ENCODE data around the gene STK33. TPM values are rescaled to one million over a fixed set of nuclear protein-coding genes. Genes with fewer than 3 reads are reported as not detected.

STK33 gene
- total RNA-seq, 3 donors from 2014 or later: 0.90 to 15.1 (median 3.4) TPM

DNA sequence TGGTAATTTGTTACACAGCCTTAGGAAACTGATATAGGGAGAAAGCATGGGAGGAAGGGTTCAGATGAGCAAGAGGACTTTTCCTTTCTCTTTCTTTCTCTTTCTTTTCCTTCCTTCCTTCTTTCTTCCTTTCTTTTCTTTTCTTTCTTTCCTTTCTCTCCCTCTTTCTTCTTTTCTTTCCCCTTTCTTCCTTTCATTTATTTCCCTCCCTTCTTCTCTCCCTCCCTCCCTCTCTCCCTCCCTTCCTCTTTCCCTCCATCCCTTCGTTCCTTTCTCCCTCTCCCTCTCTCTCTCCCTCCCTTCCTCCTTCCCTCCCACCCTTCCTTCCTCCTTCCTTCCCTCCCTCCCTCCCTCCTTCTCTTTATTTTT lies 222.5 kb downstream of the STK33 start:
- no peaks in the 10 kb centered on the region for H3K4me1 ChIP-seq (ENCODE audit: low read depth)
- TF ChIP-seq CTCF (IDR thresholded peaks at IDR 0.05): no peak
- no peaks in the 10 kb centered on the region for H3K9me3 ChIP-seq
- no peaks in the 10 kb centered on the region for H3K36me3 ChIP-seq (ENCODE audit: low read depth)
- no peak for ATAC-seq
- no peak for DNase-seq
- intact Hi-C loops (cut with DNase I, micrococcal nuclease): no loop called here
- no peak overlapping the region for H3K4me3 ChIP-seq

- Histone ChIP-seq H3K4me3 (no peak overlapping the region), H3K4me1 (ENCODE audit: low read depth) (no peaks in the 10 kb centered on the region), H3K9me3 (no peaks in the 10 kb centered on the region), H3K36me3 (ENCODE audit: low read depth) (no peaks in the 10 kb centered on the region)
- TF ChIP-seq CTCF (IDR thresholded peaks at IDR 0.05): no peak
- no peak for ATAC-seq
- intact Hi-C loops (cut with DNase I, micrococcal nuclease): no loop called here
- no peak for DNase-seq
Measured at GRCh38 chr11:8370812-8371515, 223.1 kb downstream of the STK33 start.

DNA sequence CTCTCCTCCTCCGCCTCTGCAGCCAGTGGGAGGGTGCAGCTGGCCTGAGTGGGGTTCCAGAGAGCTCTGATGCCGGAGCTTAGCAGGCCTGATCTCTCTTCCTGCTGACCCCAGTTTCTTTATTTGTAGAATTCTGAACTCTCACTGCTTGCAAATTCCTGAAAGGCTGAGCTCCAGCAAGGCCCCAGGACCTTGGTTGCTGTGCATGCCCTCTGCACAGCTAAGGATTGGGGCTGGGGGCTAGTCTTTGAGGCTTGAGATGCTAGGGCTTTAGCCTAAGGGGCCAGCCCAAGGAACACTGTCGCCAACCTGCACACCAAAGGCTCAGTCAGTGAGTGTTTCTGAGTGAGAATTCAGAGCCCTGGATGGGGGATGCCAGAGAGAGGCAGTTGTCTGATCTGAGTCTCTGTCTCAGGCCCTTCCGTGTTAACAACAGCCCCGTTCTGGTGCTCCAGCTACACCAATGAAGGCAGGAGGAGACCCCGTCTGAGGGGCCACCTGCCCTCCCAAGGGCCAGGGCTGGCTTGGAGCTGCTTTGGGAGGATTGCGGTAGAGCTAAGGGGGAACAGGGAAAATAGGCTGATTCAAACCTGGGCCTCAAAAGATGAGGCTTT lies 224.3 kb downstream of the STK33 start:
- Histone ChIP-seq H3K9me3 (no peaks in the 10 kb centered on the region), H3K4me3 (no peak overlapping the region), H3K36me3 (ENCODE audit: low read depth) (no peaks in the 10 kb centered on the region), H3K4me1 (ENCODE audit: low read depth) (no peaks in the 10 kb centered on the region)
- DNase-seq (no peak), ATAC-seq (no peak)
- intact Hi-C loops (cut with DNase I, micrococcal nuclease): no loop called here
- TF ChIP-seq CTCF (IDR thresholded peaks at IDR 0.05): no peak

DNA sequence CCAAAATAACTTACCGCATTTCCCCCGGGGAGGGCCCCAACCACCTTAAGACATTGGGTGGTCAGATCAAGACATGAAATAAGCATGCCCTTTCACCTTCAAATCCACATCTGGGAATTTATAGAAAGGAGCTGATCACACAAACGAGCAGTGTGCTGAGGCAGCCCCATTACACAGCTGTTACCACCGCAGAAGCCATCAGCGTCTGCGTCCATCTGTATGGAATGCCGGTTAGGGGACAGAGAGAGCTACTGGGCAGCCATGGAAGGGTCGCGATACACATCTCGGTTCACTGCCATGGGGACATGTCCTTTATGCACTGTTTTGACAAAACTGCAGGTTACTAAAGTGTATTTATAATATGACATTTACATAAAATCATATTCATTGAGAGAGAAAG lies 225.3 kb downstream of the STK33 start:
- Histone ChIP-seq H3K9me3 (no peaks in the 10 kb centered on the region), H3K4me3 (no peak overlapping the region), H3K36me3 (ENCODE audit: low read depth) (no peaks in the 10 kb centered on the region), H3K4me1 (ENCODE audit: low read depth) (no peaks in the 10 kb centered on the region)
- DNase-seq (no peak), ATAC-seq (no peak)
- intact Hi-C loops (cut with DNase I, micrococcal nuclease): no loop called here
- no peak for TF ChIP-seq CTCF (IDR thresholded peaks at IDR 0.05)

DNA sequence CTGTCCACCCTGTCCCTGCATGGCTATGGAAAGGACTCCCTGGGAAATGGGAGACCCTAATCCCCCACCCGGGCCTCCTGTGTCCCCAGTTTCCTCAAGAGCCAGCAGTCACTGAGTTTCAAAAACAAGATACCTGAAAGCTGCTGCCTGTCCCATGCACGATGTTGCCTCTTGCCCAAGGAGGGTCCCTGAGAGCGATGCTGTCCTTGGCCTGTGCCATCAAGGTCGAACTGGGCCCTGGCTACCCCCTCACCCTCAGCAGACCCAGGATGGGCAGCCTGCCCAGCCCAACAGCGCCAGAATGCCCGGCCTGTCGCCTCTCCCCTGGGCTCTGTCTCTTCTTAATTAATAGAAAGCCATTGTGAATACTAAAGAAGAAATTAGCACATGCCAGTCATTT lies 225.8 kb downstream of the STK33 start:
- no peak overlapping the region for H3K4me3 ChIP-seq
- intact Hi-C loops (cut with DNase I, micrococcal nuclease): no loop called here
- no peaks in the 10 kb centered on the region for H3K4me1 ChIP-seq (ENCODE audit: low read depth)
- H3K36me3 ChIP-seq (ENCODE audit: low read depth): no peaks in the 10 kb centered on the region
- no peak for DNase-seq
- no peaks in the 10 kb centered on the region for H3K9me3 ChIP-seq
- no peak for TF ChIP-seq CTCF (IDR thresholded peaks at IDR 0.05)
- ATAC-seq: no peak
